ELR (cell line): ENCODE data around the gene KATNB1.
"Not testable (repeated sequence)": the region's sequence is repeated elsewhere in the genome, so short reads cannot be mapped to it uniquely, and the experiment has no call there.

Experiments used
- DNase-seq: peaks from one replicate; pipeline ENCODE4 v3.0.0-alpha.2; 2015; ENCODE audit warnings: low read depth

The KATNB1 gene

DNA sequence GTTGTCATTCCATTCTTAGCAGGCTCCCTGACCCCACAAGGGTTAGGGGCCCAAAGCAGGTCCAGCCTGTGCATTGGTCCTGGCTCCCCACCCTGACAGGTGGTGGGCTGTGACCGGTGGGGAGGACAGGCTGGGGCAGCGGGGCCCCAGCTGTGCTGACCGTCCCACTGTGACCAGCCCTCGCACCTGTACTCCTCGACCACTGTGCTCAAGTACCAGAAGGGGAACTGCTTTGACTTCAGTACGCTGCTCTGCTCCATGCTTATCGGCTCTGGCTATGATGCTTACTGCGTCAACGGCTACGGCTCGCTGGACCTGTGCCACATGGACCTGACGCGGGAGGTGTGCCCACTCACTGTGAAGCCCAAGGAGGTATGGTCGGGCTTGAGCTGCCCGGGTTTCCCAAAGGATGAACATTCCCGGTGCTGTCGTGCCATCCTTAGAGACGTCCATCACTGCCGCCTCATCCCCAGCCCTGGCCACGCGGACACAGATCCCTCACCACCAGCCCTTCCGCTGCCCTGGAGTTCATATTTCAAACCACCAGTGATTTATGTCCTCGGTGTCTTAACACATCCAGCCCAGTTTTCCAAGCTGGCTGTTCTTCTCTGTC is 33.7 kb upstream of the KATNB1 start:
- DNase-seq = no peak

DNA sequence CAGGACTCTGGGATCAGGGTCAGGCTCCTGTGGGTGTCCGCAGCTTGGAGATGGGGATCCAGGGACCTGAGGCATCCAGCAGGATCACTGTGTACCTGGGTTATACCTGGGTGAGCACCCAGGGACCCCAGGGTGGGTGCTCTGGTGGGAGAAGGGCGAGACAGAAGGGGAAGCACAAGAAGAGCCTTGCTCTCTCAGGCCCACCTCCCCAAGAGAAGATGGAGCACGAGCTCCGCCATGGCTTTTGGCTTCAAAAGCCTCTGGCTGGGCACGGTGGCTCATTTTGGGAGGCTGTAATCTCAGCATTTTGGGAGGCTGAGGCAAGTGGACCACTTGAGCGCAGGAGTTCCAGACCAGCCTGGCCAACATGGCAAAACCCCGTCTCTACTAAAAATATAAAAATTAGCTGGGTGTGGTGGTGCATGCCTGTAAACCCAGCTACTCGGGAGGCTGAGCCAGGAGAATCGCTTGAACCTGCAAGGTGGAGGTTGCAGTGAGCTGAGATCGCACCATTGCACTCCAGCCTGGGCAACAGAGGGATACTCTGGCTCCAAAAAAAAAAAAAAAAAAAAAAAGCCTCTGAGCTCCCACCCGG is 32.1 kb upstream of the KATNB1 start:
- DNase-seq = no peak

DNA sequence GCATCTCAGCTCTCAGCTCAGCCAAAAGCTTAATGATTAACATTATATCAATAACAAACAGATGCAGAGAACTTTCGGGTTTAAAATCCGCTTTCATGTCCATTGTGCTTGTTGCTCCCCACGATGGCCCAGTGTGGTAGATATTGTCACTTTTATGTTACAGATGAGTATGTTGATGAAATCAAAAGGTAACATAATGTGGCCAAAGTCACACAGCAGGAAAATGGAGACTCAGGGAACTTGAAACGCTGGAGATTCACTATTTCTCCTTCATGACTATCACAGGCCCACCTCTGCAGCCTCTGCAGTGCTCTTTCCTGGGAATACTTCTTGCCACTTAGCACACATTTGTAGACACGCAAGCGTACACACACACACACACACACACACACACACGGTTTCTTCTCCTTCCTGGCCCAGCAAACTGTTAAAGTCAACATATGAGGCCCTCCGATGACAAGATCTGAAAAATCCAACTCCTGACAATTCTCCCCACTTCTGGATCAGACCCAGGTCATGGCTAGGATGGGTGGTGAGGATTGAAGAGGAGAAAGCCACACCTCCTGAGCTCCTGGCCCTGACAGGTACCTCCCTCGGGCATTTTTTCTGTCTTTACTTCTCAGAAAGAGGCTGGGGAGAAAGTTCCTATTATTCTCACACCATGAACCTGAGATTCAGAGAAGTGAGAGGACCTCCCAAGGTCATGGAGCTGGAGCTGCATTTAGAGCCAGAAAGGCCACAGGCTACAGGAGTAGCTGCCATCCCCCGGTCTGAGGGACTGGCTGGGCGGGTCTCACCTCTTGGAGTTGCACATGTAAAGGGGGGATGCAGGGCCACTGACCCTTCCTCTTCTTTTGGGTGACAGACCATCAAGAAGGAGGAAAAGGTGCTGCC is 31.3 kb upstream of the KATNB1 start:
- DNase-seq = no peak

DNA sequence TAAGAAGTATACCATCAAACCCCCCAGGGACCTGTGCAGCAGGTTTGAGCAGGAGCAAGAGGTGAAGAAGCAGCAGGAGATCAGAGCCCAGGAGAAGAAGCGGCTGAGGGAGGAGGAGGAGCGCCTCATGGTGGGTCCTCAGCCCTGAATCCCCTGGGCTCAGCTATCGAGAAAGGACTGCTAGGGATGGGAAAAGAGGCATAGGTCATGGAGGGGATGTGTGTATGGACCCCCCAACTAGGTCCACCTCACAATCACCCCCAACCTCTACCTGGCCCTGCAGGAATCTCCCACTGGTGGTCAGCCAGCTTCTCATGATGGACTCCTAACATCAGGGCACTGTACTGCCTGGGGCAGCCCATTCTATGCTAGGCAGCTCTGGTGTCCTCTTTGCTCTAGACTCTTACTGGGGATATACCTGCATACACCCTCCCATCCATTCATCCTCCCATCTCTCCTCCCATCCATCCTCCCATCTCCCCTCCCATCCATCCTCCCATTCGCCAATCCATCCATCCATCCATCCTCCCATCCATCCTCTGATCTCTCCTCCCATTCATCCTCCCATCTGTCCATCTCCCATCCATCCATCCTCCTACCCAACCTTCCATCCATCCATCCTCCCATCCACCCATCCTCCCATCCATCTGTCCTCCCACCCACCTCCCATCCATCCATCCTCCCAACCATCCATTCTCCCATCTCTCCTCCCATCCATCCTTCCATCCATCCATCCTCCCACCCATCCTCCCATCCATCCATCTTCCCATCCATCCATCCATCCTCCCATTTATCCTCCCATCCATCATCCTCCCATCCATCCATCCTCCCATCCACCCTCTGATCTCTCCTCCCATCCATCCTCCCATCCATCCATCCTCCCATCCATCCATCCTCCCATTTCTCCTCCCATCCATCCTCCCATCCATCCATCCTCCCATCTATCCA is 30.4 kb upstream of the KATNB1 start:
- DNase-seq = no peak

DNA sequence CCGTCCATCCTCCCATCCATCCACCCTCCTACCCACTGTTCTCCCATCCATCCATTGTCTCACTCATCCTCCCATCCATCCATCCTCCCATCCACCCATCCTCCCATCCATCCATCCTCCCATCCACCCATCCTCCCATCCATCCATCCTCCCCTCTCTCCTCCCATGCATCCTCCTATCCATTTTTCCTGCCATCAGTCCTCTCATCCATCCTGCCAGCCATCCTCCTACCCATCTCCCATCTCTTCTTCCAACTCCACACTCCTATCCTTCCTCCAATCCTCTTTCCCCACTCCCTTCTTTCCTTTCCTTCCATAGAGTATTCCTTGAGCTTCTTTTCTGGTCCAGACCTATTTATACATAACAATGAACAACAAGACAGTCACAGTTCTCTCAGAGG is 28.9 kb upstream of the KATNB1 start:
- DNase-seq = no peak

DNA sequence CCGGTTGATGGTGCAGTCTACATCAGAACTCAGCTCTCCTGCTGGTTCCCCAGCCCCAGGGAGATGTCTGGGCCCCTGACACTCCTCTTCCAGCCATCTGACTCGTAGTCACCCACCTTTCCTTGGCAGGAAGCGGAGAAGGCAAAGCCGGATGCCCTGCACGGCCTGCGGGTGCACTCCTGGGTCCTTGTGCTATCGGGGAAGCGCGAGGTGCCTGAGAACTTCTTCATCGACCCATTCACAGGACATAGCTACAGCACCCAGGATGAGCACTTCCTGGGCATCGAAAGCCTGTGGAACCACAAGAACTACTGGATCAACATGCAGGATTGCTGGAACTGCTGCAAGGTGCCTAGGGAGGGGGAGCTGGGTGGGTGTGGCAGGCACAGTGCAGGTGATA is 28.2 kb upstream of the KATNB1 start:
- no peak for DNase-seq

DNA sequence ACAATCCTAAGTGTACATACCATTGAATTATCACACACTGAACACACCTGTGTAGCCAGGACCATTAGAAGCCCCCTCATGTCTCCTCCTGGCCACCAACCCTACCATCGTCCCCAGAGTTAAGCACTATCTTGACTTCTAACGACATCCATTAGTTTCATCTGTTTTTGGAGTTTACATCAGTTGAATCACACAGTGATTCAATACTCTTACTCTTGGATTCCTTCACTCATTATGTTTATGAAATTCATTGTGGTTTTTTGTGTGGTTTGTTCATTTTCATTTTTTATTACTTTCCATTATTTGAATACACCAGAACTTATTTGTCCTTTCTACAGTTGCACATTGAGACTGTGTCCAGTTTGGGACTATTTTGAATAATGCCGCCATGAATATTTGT is 27.4 kb upstream of the KATNB1 start:
- peak; percentile 16 for DNase-seq

DNA sequence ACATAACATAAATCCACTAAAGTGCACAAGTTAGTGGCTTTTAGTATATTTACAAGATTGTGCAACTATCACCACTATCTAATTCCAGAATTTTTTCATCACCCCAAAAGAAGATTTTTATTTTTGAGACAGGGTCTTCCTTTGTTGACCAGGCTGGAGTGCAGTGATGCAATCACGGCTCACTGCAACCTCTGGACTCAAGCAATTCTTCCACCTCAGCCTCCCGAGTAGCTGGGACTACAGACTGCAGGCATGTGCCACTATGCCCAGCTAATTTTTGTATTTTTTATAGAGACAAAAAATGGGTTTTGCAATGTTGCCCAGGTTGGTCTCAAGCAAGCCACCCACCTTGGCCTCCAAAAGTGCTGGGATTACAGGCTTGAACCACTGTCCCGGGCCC is 25.9 kb upstream of the KATNB1 start:
- no peak for DNase-seq

DNA sequence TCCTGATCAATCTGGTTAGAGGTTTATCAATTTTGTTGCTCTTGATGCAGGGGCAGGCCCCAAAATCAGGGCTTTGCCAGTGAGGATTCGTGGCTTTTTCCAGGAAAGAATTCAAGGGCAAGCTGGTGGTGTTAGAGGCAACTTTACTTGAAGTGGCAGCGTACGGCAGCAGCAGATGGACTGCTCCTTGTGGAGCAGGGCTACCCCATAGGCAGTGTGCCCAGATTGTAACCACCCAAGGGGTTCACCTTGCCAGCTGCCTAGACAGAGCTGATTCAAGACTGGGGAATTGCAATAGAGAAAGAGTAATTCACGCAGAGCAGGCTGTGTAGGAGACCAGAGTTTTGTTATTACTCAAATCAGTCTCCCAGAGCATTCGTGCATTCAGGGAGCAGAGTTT is 24.2 kb upstream of the KATNB1 start:
- no peak for DNase-seq

DNA sequence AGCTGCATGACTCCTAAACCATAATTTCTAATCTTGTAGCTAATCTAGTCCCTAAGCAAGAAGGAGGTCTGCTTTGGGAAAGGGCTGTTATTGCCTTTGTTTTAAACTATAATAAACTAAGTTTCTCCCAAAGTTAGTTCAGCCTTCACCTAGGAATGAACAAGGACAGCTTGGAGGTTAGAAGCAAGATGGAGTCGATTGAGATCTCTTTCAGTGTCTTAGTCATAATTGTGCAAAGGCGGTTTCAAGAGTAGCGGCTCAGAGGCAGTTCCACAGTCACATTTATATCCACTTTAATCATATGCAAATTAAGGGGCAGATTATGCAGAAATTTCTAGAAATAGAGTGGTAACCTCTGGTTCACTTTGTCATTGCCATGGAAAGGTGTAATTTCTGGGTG is 23.6 kb upstream of the KATNB1 start:
- DNase-seq = no peak

DNA sequence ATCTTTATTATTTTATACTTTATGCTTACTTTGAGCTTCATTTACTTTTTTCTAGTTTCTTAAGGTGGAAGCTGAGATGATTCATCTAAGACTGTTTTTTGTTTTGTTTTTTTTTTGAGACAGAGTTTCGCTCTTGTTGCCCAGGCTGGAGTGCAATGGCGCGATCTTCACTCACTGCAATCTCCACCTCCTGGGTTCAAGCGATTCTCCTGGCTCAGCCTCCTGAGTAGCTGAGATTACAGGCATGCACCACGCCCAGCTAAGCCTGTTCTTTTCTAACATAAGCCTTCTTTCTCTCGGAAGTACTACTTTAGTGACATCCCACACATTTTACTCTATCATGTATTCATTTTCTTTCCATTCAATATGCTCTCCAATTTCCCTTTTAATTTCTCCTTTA is 23.0 kb upstream of the KATNB1 start:
- not testable (repeated sequence) for DNase-seq

DNA sequence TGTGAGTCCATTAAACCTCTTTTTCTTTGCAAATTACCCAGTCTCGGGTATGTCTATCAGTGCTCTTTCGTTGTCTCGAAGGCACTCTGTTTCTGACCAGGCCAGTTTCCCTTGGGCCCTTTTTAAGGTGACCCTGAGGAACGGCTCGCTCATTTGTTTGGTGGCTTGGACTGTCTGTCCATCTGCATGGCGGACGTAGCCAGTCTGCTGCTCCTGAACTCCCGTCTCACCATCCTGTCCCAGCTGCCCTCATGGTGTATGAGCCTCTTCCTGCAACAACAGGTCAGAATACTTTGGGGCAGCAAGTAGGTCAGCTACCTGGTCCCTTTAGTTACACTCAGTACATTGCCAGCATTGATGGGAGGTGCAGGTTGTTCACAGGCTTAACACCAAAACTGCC is 22.0 kb upstream of the KATNB1 start:
- no peak for DNase-seq

DNA sequence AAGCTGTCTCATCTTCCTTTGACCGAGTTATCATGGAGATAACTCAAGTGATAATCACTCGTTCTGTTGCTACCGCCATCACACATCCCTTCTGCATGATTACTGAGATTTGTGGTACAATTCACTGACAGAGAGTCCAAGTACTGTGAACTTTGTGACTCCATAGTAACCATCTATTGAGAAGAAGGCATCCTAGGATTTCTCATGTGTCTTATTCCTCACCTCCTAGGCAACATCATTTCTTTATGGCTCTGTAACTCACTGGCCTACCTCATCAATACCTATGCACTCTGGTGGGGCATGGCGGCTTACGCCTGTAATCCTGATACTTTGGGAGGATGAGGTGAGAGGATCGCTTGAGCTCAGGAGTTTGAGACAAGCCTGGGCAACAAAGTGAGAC is 21.5 kb upstream of the KATNB1 start:
- DNase-seq = no peak

DNA sequence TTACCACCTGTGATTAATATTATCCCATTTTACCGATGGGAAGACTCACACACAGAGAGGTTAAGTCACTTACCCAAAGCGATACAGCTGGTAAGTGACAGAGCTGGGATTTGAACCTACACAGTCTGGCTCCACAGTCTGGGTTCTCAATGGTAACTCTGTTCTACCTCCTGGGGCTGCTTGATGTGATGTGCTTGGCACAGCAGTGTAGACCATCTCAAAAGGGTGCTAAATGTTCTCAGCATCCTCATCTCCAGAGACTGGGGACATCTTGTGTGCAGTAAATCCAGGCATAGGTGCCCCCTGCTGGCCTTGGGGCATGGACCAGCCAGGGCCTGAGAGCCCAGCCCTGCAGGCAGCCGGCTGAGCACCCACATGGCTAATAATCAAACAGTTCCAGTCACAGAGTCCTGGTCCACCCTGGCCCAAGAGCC is 15.4 kb upstream of the KATNB1 start:
- DNase-seq = peak; percentile 73

DNA sequence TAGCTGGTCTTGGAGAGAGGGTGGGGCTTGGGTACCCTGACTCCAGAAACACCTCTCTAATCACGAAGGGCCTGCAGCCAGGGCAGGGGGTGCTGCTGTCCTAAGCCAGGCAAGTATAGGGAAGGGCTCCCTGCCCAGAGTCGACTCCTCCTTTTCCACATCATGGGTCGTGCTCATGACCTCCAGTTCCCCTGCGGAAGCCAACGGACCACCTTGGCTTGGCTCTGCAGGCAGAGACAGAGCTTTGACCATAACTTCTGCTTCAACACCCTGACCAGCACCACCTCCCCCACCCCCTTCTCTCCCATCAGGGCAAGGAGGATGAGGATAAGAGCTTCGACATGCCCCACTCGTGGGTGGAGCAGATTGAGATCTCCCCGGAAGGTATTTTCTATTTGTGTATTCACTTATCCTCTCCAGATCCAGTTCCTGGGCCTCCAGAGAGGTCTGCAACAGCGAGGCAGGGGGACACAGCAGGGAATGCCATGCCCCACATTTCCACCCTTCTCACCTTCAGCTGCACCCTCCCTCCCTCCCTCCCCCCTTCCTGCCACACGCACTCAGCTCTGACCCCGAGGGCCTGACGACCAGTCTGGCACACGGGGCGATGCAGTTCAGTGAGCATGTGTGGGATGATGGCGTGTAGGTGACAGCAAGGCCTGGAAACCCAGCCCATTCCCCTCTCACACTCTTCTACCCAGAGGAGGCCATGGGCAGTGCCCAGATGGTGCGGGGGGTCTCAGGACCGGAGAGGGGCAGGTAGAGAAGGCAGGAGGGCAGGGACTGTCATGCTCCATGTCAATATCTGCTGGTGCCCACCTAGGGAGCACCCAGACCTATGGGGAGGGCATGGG is 14.0 kb upstream of the KATNB1 start:
- DNase-seq = no peak

DNA sequence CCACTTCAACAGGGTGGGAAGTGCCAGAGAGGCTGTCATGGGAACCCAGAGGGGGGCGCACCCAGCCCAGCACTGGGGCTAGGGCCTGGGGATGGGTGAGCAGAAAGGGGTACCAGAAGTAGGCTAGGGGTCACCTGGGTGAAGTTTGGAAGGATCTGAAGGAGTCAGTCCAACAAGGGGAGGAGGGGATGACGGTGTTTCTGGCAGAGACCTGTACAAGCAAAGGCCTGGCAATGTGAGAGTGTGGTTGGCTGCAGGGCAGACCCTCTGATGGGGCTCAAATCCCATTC is 13.4 kb upstream of the KATNB1 start:
- DNase-seq = no peak

DNA sequence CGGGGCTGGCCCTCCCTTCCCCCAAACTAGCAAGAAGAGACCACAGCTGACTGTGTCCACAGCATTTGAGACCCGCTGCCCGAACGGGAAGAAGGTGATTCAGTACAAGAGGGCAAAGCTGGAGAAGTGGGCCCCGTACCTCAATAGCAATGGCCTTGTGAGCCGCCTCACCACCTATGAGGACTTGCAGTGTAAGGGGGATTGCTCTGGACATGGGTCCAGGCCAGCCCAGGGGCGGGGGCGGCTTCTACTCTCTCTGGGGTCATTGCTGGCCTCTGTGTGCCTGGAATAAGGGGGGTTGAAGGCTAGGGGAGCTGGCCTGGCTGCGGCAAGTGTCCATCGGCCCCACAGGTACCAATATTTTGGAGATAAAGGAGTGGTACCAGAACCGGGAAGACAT is 12.9 kb upstream of the KATNB1 start:
- DNase-seq = no peak

DNA sequence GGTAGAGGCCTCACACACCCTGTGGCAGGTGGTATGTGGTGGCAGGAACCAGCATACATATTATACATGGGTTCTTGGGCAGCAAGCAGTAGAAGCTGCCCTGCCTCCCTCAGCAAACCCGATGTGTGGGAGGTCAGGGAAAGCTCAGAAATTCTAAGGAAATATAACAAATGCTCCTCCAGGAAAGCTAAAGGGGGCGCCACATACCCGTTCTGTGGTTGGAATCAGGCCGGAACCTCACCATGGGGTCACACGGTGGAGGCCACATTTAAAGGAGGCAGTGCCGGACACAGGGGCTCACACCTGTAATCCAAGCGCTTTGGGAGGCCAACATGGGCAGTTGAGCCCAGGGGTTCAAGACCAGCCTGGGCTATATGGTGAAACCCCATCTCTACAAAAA is 12.4 kb upstream of the KATNB1 start:
- DNase-seq = peak; percentile 37

DNA sequence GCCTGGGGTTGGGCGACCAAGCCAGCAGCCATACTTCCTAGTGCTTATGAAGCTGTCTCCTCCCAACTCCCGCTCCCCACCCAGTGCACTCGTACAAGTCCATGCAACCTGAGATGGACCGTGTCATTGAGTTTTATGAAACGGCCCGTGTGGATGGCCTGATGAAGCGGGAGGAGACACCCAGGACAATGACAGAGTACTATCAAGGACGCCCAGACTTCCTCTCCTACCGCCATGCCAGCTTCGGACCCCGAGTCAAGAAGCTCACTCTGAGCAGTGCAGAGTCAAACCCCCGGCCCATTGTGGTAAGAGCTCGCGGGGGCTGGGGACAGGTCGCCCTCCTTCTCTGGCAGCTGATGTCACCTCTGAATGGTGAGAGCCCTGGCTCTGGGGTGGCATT is 11.0 kb upstream of the KATNB1 start:
- DNase-seq = no peak

DNA sequence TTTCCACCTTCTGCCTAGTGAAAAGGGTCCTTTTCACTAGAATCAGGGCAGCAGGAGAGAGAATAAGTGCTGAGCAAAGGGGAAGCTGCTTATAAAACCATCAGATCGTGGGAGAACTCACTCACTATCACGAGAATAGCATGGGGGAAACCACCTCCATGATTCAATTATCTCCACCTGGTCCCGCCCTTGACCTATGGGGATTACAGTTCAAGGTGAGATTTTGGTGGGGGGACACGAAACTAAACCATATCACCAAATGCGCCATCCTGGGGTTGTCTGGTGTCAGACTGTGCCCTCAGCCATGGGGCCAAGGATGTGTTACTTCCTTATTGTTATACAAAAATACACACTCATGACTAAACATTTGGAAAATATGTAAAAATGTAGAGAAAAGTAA is 10.4 kb upstream of the KATNB1 start:
- no peak for DNase-seq

DNA sequence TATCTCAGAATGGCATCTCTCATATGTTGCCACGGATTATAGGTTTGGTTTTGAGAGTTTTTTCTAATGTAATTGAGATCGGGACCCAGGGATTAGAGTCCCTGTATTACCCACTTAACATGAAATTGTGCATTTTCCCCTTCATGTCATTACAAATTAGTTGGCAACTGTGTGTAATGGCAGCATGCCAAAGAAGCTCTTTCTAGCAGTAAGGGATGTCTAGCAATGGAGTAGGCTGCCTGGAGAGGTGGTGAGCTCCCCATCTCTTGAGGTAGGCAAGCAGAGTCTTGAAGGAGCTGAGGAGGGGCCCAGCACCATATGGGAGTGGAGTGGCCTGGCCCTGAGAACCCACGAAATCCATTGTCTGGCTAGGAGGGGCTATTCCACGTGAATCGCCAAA is 10.0 kb upstream of the KATNB1 start:
- DNase-seq = no peak

DNA sequence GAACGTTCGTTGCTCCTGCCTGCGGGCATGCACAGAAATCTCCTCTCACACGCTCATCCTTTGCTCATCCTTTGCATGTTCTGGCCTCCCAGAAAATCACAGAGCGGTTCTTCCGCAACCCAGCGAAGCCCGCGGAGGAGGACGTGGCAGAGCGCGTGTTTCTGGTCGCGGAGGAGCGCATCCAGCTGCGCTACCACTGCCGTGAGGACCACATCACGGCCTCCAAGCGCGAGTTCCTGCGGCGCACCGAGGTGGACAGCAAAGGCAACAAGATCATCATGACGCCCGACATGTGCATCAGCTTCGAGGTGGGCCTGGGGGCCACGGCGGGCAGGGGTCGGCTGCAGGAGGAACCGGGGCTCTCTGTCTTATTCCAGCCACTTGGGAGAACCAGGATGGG is 9.6 kb upstream of the KATNB1 start:
- no peak for DNase-seq
